ENCODE data around the gene MTHFSD.

Gene MTHFSD

GRCh38 chr16:86502856-86503748, 51.9 kb downstream of the MTHFSD start:
- H3K27ac ChIP-seq, result no peak overlapping the region
- no peak for TF ChIP-seq ZFX (IDR thresholded peaks at IDR 0.05)
- TF ChIP-seq, protein P1, sequence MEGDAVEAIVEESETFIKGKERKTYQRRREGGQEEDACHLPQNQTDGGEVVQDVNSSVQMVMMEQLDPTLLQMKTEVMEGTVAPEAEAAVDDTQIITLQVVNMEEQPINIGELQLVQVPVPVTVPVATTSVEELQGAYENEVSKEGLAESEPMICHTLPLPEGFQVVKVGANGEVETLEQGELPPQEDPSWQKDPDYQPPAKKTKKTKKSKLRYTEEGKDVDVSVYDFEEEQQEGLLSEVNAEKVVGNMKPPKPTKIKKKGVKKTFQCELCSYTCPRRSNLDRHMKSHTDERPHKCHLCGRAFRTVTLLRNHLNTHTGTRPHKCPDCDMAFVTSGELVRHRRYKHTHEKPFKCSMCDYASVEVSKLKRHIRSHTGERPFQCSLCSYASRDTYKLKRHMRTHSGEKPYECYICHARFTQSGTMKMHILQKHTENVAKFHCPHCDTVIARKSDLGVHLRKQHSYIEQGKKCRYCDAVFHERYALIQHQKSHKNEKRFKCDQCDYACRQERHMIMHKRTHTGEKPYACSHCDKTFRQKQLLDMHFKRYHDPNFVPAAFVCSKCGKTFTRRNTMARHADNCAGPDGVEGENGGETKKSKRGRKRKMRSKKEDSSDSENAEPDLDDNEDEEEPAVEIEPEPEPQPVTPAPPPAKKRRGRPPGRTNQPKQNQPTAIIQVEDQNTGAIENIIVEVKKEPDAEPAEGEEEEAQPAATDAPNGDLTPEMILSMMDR (conservative IDR thresholded peaks at IDR 0.05), result no peak

GRCh38 chr16:86501989-86502855, 52.8 kb downstream of the MTHFSD start:
- no peak overlapping the region for H3K27ac ChIP-seq
- TF ChIP-seq, protein P1 (conservative IDR thresholded peaks at IDR 0.05), result no peak
- no peak for TF ChIP-seq ZFX (IDR thresholded peaks at IDR 0.05)

DNA sequence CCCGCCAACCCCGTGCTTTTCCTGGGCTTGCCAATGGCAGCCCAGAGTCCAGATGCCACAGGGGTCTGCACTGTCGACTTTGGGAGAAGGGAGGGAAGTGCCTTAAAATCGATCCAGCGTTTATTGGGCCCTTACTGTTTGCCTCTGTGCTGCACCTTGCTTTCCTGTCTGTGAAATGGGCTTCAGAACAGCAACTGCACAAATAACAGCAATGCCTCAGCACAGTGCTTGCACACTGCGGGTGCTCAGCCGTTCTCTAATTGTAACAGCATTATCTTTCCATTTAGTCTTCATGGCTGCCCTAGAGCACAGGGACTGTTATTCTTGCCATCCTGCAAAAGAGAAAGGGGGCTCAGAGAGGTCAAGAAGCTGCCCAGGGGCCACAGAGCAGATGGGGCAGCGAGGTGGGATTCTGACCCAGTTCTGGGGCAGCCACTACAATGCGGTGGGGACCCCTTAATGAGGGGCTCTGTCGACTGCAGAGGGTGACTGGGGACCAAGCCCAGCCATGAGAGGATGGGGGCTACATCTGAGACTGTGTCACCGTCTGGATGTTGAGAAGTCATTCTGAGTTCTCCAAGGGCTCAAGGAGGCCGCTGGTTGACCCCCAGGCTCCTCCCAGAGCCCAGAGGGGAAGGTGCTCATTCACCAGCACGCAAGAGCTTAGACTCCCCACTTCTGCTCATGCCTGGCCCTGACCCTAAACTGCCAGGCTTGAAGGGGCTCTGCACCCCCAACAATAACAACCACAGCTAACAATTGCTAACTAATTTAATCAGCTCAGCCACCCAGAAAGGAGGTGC, 54.1 kb downstream of the MTHFSD start:
- TF ChIP-seq, protein P1 (conservative IDR thresholded peaks at IDR 0.05), result no peak
- no peak for TF ChIP-seq ZFX (IDR thresholded peaks at IDR 0.05)
- H3K27ac ChIP-seq, result no peak overlapping the region

DNA sequence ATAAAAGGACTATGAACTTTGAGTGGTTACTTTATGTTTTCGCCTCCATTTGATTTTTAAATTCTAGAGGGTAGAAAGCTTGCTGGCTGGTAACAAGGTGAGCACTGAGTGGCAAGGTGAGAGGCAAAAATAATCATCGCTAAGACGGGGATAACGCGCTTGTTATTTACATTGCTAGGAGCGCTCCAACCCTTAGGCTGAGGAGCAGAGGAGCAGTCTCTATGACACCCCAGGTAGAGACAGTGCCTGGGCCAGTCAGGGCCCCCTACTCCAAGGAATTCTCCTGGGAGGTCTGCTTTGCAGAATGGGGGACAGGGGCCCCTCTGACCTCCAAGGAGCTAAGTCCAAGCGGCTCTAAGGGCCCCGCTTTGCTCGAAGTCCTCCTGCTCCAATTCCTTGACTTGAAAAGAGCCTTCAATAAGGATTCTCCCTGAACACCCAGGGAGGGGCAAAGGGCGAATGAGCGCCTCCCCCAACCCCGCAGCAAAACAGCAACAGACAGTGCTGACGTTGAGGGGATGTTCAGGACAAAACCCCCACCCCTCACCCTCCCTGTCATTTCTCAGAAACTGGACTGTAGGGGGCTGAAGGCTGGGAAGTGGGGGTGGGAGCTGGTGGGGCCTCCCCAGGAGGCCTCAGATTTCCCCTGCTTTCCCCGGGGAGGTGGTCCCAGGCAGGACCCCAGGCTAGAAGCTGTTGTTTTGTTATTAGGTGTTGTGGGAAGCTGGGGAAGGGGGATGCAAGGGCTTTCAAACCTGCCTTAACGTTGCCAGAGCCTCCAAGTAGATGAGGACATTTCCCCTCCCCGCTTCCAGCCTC, 54.9 kb downstream of the MTHFSD start:
- no peak overlapping the region for H3K27ac ChIP-seq
- no peak for TF ChIP-seq ZFX (IDR thresholded peaks at IDR 0.05)
- TF ChIP-seq, protein P1 (conservative IDR thresholded peaks at IDR 0.05), result no peak

- TF ChIP-seq, protein P1 (conservative IDR thresholded peaks at IDR 0.05), result no peak
- no peak for TF ChIP-seq ZFX (IDR thresholded peaks at IDR 0.05)
- H3K27ac ChIP-seq, result no peak overlapping the region
Measured at GRCh38 chr16:86499440-86499786, 55.6 kb downstream of the MTHFSD start.

- TF ChIP-seq, protein P1 (conservative IDR thresholded peaks at IDR 0.05), result no peak
- TF ChIP-seq ZFX (IDR thresholded peaks at IDR 0.05), result no peak
- no peak overlapping the region for H3K27ac ChIP-seq
Measured at GRCh38 chr16:86498671-86499439, 56.2 kb downstream of the MTHFSD start.
